ENCODE data around the gene PRAC1.

DNA sequence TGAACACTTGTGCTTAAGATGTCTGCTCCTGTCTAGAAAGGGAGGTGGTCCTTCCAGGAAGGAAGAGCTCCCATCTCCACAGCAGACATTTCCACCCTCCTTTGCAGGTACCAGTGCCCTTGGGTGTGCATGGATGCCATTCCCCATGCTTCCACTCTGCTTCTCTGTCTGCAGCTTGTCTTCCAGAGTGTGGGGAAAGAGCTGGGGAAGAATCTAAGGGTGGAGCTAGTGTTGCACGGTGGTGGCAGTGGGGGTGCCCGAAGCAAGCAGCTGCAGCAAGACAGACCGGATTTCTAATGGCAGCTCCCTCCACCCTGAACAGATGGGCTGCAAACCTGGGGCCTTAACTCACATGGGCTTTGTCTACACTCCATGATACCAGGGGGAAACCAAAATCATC, 28.9 kb upstream of the PRAC1 start:
- TF ChIP-seq EZH2 (IDR thresholded peaks at IDR 0.05; ENCODE audit: low read depth), result no peak
- TF ChIP-seq, protein P1, sequence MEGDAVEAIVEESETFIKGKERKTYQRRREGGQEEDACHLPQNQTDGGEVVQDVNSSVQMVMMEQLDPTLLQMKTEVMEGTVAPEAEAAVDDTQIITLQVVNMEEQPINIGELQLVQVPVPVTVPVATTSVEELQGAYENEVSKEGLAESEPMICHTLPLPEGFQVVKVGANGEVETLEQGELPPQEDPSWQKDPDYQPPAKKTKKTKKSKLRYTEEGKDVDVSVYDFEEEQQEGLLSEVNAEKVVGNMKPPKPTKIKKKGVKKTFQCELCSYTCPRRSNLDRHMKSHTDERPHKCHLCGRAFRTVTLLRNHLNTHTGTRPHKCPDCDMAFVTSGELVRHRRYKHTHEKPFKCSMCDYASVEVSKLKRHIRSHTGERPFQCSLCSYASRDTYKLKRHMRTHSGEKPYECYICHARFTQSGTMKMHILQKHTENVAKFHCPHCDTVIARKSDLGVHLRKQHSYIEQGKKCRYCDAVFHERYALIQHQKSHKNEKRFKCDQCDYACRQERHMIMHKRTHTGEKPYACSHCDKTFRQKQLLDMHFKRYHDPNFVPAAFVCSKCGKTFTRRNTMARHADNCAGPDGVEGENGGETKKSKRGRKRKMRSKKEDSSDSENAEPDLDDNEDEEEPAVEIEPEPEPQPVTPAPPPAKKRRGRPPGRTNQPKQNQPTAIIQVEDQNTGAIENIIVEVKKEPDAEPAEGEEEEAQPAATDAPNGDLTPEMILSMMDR (conservative IDR thresholded peaks at IDR 0.05), result no peak
